Fibroblast of pulmonary artery (primary cell): ENCODE results near the gene FAM237B.
"Not testable (repeated sequence)": the region's sequence is repeated elsewhere in the genome, so short reads cannot be mapped to it uniquely, and the experiment has no call there.

ENCODE experiments used
- DNase-seq: peaks from one replicate; pipeline ENCODE4 v3.0.0-alpha.2; 2010; ENCODE audit warnings: low read depth
- H3K4me3 ChIP-seq: replicated peaks from 2 replicates; pipeline ENCODE4 v1.5.1; 2011; ENCODE audit warnings: low read depth, mild to moderate bottlenecking, control low read depth, low read length, moderate library complexity
- TF ChIP-seq, protein P1 (sequence below): IDR thresholded peaks from 2 replicates; pipeline ENCODE4 v1.5.1; 2011; ENCODE audit warnings: mild to moderate bottlenecking, control low read depth, low read length, inconsistent platforms; ENCODE audit errors: missing control alignments

The FAM237B gene

DNA sequence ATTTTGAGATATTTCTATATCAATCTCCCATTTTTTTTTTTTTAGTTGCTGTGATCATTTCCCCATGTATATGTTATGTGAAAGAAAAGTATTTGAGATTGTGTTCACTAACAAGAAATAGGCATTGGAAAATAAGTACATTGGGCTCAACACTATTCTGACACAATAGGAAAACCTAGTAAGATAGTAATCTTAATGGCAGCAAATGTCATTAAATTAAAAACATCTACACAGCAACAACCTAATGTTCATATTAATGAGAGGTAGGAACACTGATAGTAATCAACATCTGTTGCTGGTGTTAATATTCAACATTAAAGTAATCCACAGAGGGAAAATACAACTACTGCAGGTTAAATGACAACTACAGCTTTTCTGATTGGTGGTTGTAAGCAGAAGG is 23.9 kb upstream of the FAM237B start:
- TF ChIP-seq, protein P1, sequence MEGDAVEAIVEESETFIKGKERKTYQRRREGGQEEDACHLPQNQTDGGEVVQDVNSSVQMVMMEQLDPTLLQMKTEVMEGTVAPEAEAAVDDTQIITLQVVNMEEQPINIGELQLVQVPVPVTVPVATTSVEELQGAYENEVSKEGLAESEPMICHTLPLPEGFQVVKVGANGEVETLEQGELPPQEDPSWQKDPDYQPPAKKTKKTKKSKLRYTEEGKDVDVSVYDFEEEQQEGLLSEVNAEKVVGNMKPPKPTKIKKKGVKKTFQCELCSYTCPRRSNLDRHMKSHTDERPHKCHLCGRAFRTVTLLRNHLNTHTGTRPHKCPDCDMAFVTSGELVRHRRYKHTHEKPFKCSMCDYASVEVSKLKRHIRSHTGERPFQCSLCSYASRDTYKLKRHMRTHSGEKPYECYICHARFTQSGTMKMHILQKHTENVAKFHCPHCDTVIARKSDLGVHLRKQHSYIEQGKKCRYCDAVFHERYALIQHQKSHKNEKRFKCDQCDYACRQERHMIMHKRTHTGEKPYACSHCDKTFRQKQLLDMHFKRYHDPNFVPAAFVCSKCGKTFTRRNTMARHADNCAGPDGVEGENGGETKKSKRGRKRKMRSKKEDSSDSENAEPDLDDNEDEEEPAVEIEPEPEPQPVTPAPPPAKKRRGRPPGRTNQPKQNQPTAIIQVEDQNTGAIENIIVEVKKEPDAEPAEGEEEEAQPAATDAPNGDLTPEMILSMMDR = no peak
- DNase-seq = no peak
- no peak overlapping the region for H3K4me3 ChIP-seq

DNA sequence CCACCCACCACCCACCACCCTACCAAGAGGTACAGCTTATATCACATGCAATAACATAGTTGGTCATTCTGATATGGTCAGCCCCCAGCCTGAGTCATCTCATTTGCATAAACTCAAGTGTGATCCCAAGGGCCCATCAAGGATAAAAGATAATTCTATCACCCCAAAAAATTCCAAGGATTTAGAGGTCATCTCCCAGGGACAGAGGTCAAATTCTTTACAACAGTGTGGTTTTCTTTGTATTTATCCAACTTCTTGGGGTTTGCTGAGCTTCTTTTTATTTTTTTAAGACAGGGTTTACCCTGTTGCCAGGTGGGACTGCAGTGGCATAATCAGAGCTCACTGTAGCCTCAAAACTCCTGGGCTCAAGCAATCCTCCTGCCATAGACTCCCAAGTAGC is 16.0 kb upstream of the FAM237B start:
- no peak overlapping the region for H3K4me3 ChIP-seq

DNA sequence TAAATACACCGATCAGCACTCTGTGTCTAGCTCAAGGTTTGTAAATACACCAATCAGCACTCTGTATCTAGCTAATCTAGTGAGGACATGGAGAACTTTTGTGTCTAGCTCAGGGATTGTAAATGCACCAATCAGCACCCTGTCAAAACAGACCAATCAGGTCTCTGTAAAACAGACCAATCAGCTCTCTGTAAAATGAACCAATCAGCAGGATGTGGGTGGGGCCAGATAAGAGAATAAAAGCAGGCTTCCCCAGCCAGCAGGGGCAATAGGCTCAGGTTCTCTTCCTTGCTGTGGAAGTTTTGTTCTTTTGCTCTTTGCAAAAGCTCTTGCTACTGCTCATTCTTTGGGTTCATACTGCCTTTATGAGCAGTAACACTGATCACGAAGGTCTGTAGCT is 13.8 kb upstream of the FAM237B start:
- H3K4me3 ChIP-seq = not testable (repeated sequence)

More for the DNA sequence above, 16.0 kb upstream of the FAM237B start:
- TF ChIP-seq, protein P1 = no peak
- DNase-seq = no peak

DNA sequence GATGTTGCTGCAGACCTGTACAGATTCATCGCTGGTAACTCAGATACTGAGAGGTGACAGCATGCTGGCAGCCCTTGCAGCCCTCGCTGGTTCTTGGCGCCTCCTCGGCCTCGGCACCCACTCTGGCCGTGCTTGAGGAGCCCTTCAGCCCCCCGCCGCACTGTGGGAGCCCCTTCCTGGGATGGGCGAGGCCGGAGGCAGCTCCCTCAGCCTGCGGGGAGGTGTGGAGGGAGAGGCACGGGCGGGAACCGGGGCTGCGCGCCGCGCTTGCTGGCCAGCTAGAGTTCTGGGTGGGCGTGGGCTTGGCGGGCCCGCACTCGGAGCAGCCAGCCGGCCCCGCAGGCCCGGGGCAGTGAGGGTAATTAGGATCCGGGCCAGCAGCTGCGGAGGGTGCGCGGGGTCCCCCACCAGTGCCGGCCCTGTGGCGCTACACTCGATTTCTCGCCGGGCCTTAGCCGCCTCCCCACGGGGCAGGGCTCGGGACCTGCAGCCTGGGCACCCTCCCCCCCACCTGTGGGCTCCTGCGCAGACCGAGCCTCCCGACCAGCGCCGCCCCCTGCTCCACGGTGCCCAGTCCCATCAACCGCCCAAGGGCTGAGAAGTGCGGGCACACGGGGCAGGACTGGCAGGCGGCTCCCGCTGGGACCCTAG is 13.2 kb upstream of the FAM237B start:
- TF ChIP-seq, protein P1 = no peak
- DNase-seq = no peak
- no peak overlapping the region for H3K4me3 ChIP-seq

More for the DNA sequence above, 13.8 kb upstream of the FAM237B start:
- DNase-seq = not testable (repeated sequence)

DNA sequence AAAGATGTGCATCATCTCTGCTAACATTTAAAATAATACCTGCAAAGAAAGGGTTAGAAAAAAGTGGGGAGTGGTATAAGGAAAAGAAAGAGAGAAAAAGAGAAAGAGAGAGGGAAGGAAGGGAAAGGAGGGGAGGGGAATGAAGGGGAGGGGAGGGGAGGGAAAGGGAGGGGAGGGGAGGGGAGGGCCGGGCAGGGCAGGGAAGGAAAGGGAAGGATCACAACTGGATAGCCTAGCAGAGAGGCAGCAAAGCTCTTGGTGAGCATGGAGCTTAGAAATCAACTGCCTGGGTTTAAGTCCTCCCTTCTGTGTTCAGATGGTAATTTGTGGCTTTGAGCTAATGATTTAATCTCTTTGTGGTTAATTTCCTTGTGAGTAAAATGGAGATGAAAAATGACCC is 5.4 kb upstream of the FAM237B start:
- DNase-seq = no peak
- TF ChIP-seq, protein P1 = no peak
- no peak overlapping the region for H3K4me3 ChIP-seq

DNA sequence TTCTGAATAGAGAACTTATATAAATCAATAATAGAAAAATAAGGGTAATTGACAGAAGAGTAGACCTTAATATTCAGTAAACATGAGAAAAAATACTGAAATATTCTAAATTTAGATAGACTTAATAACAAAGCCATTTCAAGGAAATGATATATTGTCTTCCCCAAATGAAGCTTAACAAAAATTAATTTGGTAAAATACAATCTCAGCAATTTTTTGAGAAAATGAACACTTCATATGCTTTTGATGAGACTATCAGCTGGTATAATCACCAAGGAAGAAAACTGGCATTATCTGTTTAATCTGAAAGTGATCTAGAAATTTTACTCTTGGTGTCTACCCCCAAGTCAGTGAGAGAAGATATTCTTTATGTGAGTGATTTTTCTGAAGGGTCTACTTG is 1.7 kb upstream of the FAM237B start:
- TF ChIP-seq, protein P1 = no peak
- DNase-seq = no peak
- no peak overlapping the region for H3K4me3 ChIP-seq

DNA sequence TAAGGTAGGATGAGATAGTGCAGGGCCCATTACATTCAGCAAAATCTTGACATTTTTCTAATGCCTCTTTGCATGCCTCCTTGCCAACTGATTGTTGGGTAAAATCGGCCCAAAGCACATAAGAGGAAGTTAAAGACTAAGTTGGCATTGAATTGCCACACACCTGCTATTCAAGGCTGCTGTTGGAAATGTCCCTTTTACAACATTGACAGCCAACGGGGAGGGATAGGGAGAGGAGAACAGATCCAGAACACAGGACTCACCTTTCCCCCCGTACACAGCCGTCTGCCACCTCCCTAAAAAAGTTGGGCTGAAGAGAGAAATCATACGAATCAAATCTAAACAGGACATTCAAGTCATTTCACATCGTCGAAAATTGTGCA is 695 bp downstream of the FAM237B start:
- no peak for DNase-seq
- TF ChIP-seq, protein P1 = no peak
- no peak overlapping the region for H3K4me3 ChIP-seq
